T-helper 2 cell (primary cell): ENCODE measurements around the gene CLEC16A.
"Not testable (repeated sequence)": the region's sequence is repeated elsewhere in the genome, so short reads cannot be mapped to it uniquely, and the experiment has no call there.

Experiments
- DNase-seq, 5 experiments: peaks; one replicate each; pipeline versions ENCODE4 v3.0.0 to v3.0.0-alpha.2; 2012 to 2022

CLEC16A gene

GRCh38 chr16:11101695-11102522 is 157.5 kb downstream of the CLEC16A start:
- DNase-seq = peak in 1 of 5 experiments; percentile 35

GRCh38 chr16:11102523-11102898 is 158.1 kb downstream of the CLEC16A start:
- no peak for DNase-seq

GRCh38 chr16:11103301-11103700 is 158.9 kb downstream of the CLEC16A start:
- not testable (repeated sequence) for DNase-seq

- DNase-seq = no peak
Observed at GRCh38 chr16:11104168-11105037, 160.0 kb downstream of the CLEC16A start.

GRCh38 chr16:11105038-11105903 is 160.9 kb downstream of the CLEC16A start:
- DNase-seq = peak in 2 of 5 experiments; percentile 11 to 93

GRCh38 chr16:11106726-11107125 is 162.4 kb downstream of the CLEC16A start:
- no peak for DNase-seq

GRCh38 chr16:11107780-11108465 is 163.6 kb downstream of the CLEC16A start:
- no peak for DNase-seq

- no peak for DNase-seq
Observed at GRCh38 chr16:11108466-11108805, 164.1 kb downstream of the CLEC16A start.

- no peak for DNase-seq
Observed at GRCh38 chr16:11109566-11109965, 165.2 kb downstream of the CLEC16A start.

GRCh38 chr16:11111150-11111549 is 166.8 kb downstream of the CLEC16A start:
- DNase-seq = no peak

GRCh38 chr16:11111856-11112634 is 167.7 kb downstream of the CLEC16A start:
- no peak for DNase-seq

GRCh38 chr16:11112723-11113348 is 168.5 kb downstream of the CLEC16A start:
- no peak for DNase-seq

- DNase-seq = peak in 2 of 5 experiments; percentile 59 to 79
Observed at GRCh38 chr16:11114366-11115164, 170.2 kb downstream of the CLEC16A start.

GRCh38 chr16:11117576-11118211 is 173.3 kb downstream of the CLEC16A start:
- DNase-seq = no peak

GRCh38 chr16:11118479-11118878 is 174.1 kb downstream of the CLEC16A start:
- no peak for DNase-seq

- no peak for DNase-seq
Observed at GRCh38 chr16:11121083-11121608, 176.8 kb downstream of the CLEC16A start.

GRCh38 chr16:11121914-11122692 is 177.7 kb downstream of the CLEC16A start:
- no peak for DNase-seq

GRCh38 chr16:11123666-11124065 is 179.3 kb downstream of the CLEC16A start:
- DNase-seq = no peak
